IPS DF 4.7 (cell line): Measurements from ENCODE around the gene ANP32B.
"Not testable (repeated sequence)": the region's sequence is repeated elsewhere in the genome, so short reads cannot be mapped to it uniquely, and the experiment has no call there.

ENCODE experiments used
- DNase-seq: peaks from one replicate; pipeline ENCODE4 v3.0.0-alpha.2; 2013; ENCODE audit warnings: low spot score; ENCODE audit errors: extremely low read depth

The ANP32B gene

GRCh38 chr9:97991818-97992217, 8.7 kb downstream of the ANP32B start:
- no peak for DNase-seq

GRCh38 chr9:97992219-97992618, 9.1 kb downstream of the ANP32B start:
- DNase-seq, result no peak

- no peak for DNase-seq
Observed at GRCh38 chr9:97993000-97993399, 9.9 kb downstream of the ANP32B start.

GRCh38 chr9:97994703-97995102, 11.6 kb downstream of the ANP32B start:
- DNase-seq, result no peak

GRCh38 chr9:97996676-97997075, 13.5 kb downstream of the ANP32B start:
- DNase-seq, result not testable (repeated sequence)

GRCh38 chr9:97997330-97998276, 14.5 kb downstream of the ANP32B start:
- no peak for DNase-seq

- DNase-seq, result no peak
Observed at GRCh38 chr9:98002808-98003207, 19.7 kb downstream of the ANP32B start.

- no peak for DNase-seq
Observed at GRCh38 chr9:98006127-98006796, 23.1 kb downstream of the ANP32B start.

GRCh38 chr9:98007251-98007928, 24.2 kb downstream of the ANP32B start:
- no peak for DNase-seq

GRCh38 chr9:98008764-98009163, 25.6 kb downstream of the ANP32B start:
- DNase-seq, result no peak

GRCh38 chr9:98009437-98009836, 26.3 kb downstream of the ANP32B start:
- DNase-seq, result no peak

- no peak for DNase-seq
Observed at GRCh38 chr9:98009936-98010335, 26.8 kb downstream of the ANP32B start.

GRCh38 chr9:98010445-98010844, 27.3 kb downstream of the ANP32B start:
- no peak for DNase-seq

GRCh38 chr9:98011122-98011521, 28.0 kb downstream of the ANP32B start:
- no peak for DNase-seq

- no peak for DNase-seq
Observed at GRCh38 chr9:98016137-98016680, 33.1 kb downstream of the ANP32B start.

- no peak for DNase-seq
Observed at GRCh38 chr9:98017306-98017705, 34.2 kb downstream of the ANP32B start.

GRCh38 chr9:98018347-98018746, 35.2 kb downstream of the ANP32B start:
- no peak for DNase-seq

- DNase-seq, result no peak
Observed at GRCh38 chr9:98019098-98019497, 36.0 kb downstream of the ANP32B start.

GRCh38 chr9:98019869-98020268, 36.7 kb downstream of the ANP32B start:
- not testable (repeated sequence) for DNase-seq

- DNase-seq, result no peak
Observed at GRCh38 chr9:98020476-98021145, 37.5 kb downstream of the ANP32B start.
